ENCODE data around the gene PLEKHA7.
A peak's percentile ranks its signal among the peaks of the same experiment; 100 is the strongest.

The PLEKHA7 gene

DNA sequence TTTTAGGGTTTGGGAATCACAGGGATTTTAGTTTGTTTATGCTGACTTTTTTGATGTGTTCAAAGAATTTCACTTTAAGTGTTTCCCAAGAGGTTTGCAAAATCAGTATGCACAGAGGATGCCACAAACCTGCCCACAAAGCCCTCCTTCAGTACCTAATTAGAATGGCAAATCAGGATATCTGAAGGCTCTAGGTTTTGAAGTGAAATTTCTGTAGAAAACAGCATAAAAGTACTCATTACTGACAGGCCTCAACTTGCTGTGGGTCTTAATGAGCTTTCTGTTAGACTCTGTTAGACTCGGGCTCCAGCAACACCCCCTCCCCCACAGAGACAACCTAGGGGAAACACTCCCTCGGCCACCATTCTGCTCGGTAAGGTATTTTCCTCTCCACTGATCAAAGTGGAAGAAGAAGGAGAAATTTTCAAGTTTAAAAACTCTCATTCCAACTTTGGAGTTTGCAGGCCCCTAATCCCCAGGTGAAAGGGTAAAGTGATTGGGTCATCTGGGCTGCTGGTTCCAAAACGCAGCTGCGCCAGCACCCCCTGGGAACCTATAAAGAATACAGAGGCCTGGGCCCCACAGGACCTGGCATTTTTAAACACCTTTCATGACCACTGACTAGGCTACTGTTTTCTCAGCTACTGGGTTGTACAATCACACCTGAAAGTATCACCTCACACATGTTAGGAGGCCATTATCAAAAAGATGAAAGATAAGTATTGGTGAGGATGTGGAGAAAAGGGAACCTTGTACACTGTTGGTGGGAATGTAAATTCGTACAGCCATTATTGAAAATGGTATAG, 67.5 kb downstream of the PLEKHA7 start:
- H3K36me3 Mint-ChIP-seq = no peaks in the 10 kb centered on the region
- no peaks in the 10 kb centered on the region for H3K27me3 Mint-ChIP-seq
- H3K4me3 Mint-ChIP-seq = peak overlapping the region; percentile 65
- peak; percentile 91 for ATAC-seq
- H3K9me3 Mint-ChIP-seq = no peaks in the 10 kb centered on the region
- peak overlapping the region; percentile 68 for H3K27ac Mint-ChIP-seq
- peaks cover 22% of the 10 kb centered on the region for H3K4me1 Mint-ChIP-seq

- no peaks in the 10 kb centered on the region for H3K27me3 Mint-ChIP-seq
- peak; percentile 85 for ATAC-seq
- H3K36me3 Mint-ChIP-seq = no peaks in the 10 kb centered on the region
- H3K27ac Mint-ChIP-seq = peak overlapping the region; percentile 68
- H3K4me1 Mint-ChIP-seq = peaks cover 22% of the 10 kb centered on the region
- H3K4me3 Mint-ChIP-seq = peak overlapping the region; percentile 65
- no peaks in the 10 kb centered on the region for H3K9me3 Mint-ChIP-seq
Measured at GRCh38 chr11:16945671-16946469, 68.3 kb downstream of the PLEKHA7 start.

- Mint-ChIP-seq H3K27me3 (no peaks in the 10 kb centered on the region), H3K36me3 (no peaks in the 10 kb centered on the region), H3K4me3 (no peak overlapping the region), H3K9me3 (no peaks in the 10 kb centered on the region), H3K27ac (no peak overlapping the region), H3K4me1 (peaks cover 22% of the 10 kb centered on the region)
- no peak for ATAC-seq
Measured at GRCh38 chr11:16942911-16943310, 71.3 kb downstream of the PLEKHA7 start.

- no peak for ATAC-seq
- no peak overlapping the region for H3K27ac Mint-ChIP-seq
- H3K36me3 Mint-ChIP-seq = no peaks in the 10 kb centered on the region
- H3K9me3 Mint-ChIP-seq = no peaks in the 10 kb centered on the region
- peaks cover 21% of the 10 kb centered on the region for H3K4me1 Mint-ChIP-seq
- H3K4me3 Mint-ChIP-seq = no peak overlapping the region
- no peaks in the 10 kb centered on the region for H3K27me3 Mint-ChIP-seq
Measured at GRCh38 chr11:16942342-16942741, 71.9 kb downstream of the PLEKHA7 start.

- H3K4me3 Mint-ChIP-seq = no peak overlapping the region
- no peaks in the 10 kb centered on the region for H3K27me3 Mint-ChIP-seq
- ATAC-seq = no peak
- peaks cover 17% of the 10 kb centered on the region for H3K4me1 Mint-ChIP-seq
- no peak overlapping the region for H3K27ac Mint-ChIP-seq
- H3K9me3 Mint-ChIP-seq = no peaks in the 10 kb centered on the region
- no peaks in the 10 kb centered on the region for H3K36me3 Mint-ChIP-seq
Measured at GRCh38 chr11:16941935-16942334, 72.3 kb downstream of the PLEKHA7 start.

DNA sequence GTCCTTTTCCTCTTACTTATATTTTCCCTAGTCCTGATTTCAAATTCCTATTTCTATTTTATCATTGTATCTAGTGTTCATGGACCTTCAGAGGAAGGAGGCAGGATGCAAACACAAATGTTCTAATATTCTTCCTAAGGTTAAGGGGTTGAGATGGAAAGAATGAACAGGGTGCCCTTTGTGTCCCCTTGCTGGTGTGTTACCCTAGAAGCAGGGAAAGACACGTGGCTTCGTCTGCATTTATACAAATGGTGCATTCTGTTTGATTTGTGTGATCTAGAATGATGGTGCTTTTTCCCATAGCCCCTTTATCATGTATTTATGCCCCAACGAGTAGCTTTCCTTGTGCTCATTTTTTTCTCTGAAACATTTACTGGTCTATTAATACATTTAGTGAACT, 76.2 kb downstream of the PLEKHA7 start:
- Mint-ChIP-seq H3K27ac (no peak overlapping the region), H3K36me3 (no peaks in the 10 kb centered on the region), H3K9me3 (no peaks in the 10 kb centered on the region), H3K27me3 (no peaks in the 10 kb centered on the region), H3K4me1 (peaks cover 5% of the 10 kb centered on the region), H3K4me3 (no peak overlapping the region)
- no peak for ATAC-seq

DNA sequence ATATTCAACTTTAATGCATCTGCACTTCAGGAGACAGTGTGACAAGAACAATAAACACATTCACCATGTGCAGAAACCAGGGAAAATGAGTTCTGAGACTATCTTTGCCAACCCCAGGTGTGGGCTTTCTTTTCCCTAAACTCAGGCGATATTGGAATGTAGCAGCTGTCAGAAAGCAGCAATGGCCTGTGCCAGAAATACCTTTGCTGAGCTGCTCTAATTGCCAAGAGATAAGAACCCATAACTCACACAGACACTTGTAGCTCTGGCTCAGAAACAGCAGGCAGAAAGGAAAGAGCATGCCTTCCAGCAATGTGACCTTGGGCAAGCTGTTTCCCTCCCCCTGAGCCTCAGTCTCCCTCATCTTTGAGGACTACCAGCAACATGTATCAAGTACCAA, 77.6 kb downstream of the PLEKHA7 start:
- Mint-ChIP-seq H3K4me1 (peaks cover 5% of the 10 kb centered on the region), H3K27me3 (no peaks in the 10 kb centered on the region), H3K36me3 (no peaks in the 10 kb centered on the region), H3K9me3 (no peaks in the 10 kb centered on the region), H3K4me3 (no peak overlapping the region), H3K27ac (no peak overlapping the region)
- no peak for ATAC-seq

DNA sequence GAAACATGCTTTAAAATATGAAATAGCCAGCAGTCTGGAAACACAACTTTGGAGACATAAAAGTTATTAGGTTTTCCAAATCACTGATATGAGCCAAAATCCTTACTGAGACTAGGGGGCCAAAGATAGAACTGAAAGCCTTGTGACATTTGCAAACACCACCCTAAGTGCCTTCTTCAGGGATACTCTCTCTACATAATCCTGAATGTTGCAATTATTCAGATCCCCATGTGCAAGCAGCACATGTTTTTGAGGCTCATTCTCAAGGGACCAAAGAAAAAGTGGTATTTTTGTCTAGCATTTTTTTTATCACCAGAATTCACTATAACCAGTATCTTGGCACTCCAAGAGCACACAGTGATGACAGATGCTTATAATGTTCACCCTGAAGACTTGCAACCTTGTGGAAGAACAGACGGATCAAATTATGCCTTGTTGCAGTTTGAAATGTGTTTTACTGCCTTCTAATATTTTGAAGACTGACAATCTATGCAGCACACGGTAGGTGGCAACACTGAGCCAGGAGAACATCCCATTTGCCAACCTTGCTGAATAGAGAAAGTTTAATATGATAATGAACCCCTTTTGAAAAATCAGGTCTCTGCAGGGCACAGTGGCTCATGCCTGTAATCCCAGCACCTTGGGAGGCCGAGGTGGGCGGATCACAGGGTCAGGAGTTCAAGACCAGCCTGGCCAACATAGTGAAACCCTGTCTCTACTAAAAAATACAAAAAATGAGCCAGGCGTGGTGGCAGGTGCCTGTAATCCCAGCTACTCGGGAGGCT, 78.5 kb downstream of the PLEKHA7 start:
- no peak for ATAC-seq

GRCh38 chr11:16933756-16934603, 80.2 kb downstream of the PLEKHA7 start:
- no peaks in the 10 kb centered on the region for H3K36me3 Mint-ChIP-seq
- H3K9me3 Mint-ChIP-seq = no peaks in the 10 kb centered on the region
- H3K27ac Mint-ChIP-seq = no peak overlapping the region
- H3K27me3 Mint-ChIP-seq = no peaks in the 10 kb centered on the region
- H3K4me3 Mint-ChIP-seq = no peak overlapping the region
- H3K4me1 Mint-ChIP-seq = peaks cover 5% of the 10 kb centered on the region
- ATAC-seq = no peak

More for the DNA sequence above, 78.5 kb downstream of the PLEKHA7 start:
- H3K4me3 Mint-ChIP-seq = no peak overlapping the region
- H3K36me3 Mint-ChIP-seq = no peaks in the 10 kb centered on the region
- H3K4me1 Mint-ChIP-seq = peaks cover 5% of the 10 kb centered on the region
- no peak overlapping the region for H3K27ac Mint-ChIP-seq
- no peaks in the 10 kb centered on the region for H3K9me3 Mint-ChIP-seq
- H3K27me3 Mint-ChIP-seq = no peaks in the 10 kb centered on the region

DNA sequence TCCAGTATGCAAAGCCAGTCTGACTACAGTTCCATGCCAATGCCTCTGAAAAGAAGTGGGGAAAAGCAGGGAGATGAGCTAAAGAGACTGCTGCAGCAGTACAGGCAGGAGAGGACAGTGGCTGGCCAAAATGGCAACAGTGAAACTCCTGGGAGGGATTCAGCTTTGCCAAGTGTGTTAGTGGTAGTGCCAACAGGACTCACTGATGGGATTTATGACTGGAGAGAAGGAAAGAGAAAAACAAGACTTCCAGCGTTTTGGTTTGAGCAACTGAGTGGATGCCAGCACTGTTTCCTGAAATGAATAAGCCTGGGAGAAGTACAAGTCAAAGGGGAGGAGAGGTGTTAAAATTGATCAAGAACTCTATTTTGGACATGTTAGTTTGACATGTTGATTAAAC, 80.9 kb downstream of the PLEKHA7 start:
- Mint-ChIP-seq H3K4me3 (no peak overlapping the region), H3K36me3 (no peaks in the 10 kb centered on the region), H3K9me3 (no peaks in the 10 kb centered on the region), H3K27ac (no peak overlapping the region), H3K27me3 (no peaks in the 10 kb centered on the region), H3K4me1 (peaks cover 5% of the 10 kb centered on the region)
- ATAC-seq = no peak

DNA sequence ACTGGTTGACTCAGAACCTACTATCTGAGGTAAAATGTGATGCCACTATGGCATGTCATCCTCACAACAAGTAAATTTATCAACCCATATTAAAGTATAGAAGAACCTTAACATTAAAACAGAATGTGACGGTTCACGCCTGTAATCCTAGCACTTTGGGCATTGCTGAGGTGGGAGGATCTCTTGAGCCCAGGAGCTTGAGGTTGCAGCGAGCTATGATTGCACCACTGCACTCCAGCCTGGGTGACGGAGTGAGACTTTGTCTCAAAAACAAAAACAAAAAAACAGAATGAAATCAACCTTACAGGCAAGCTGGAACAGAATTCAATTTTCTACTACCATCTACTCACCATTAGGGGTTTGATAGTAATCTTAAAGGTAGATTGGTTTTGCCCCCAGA, 86.2 kb downstream of the PLEKHA7 start:
- peaks cover 9% of the 10 kb centered on the region for H3K27me3 Mint-ChIP-seq
- H3K36me3 Mint-ChIP-seq = peaks cover 12% of the 10 kb centered on the region
- H3K4me3 Mint-ChIP-seq = no peak overlapping the region
- peaks cover 31% of the 10 kb centered on the region for H3K4me1 Mint-ChIP-seq
- H3K9me3 Mint-ChIP-seq = no peaks in the 10 kb centered on the region
- H3K27ac Mint-ChIP-seq = no peak overlapping the region
- ATAC-seq = no peak

DNA sequence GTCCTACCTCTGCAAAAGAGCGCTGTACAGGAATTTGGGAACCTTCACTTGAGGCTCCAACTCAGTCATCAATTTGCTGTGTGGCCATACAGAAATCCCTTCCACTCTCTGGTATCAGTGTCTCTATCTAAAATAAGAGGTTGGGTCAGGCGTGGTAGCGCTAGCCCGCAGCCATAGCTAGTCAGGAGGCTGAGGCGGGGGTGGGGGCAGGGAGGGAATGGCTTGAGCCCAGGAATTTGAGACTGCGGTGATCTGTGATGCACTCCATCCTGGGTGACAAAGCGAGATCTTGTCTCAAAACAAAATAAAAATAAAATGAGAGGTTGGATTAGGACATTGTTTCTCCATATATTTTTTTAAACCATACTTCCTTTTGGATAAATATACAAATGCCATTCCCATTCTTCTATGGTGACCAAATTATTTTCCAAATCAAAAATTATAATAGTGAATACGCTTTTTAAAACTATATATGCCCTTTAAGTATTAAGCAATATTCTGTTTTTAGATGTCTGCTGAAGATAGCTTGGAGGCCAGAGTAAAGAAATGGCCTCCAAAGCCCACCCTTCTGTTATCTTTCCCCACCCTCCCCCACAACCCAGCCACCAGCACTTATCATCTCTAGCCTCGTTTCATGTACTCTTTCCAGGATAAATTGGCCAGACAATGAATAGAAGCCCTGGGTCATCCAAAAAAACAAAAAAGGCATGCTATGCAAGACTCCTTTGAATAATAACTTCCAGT, 87.2 kb downstream of the PLEKHA7 start:
- H3K27me3 Mint-ChIP-seq = peaks cover 9% of the 10 kb centered on the region
- peaks cover 18% of the 10 kb centered on the region for H3K36me3 Mint-ChIP-seq
- ATAC-seq = no peak
- H3K9me3 Mint-ChIP-seq = no peaks in the 10 kb centered on the region
- no peak overlapping the region for H3K4me3 Mint-ChIP-seq
- peaks cover 41% of the 10 kb centered on the region for H3K4me1 Mint-ChIP-seq
- H3K27ac Mint-ChIP-seq = no peak overlapping the region

DNA sequence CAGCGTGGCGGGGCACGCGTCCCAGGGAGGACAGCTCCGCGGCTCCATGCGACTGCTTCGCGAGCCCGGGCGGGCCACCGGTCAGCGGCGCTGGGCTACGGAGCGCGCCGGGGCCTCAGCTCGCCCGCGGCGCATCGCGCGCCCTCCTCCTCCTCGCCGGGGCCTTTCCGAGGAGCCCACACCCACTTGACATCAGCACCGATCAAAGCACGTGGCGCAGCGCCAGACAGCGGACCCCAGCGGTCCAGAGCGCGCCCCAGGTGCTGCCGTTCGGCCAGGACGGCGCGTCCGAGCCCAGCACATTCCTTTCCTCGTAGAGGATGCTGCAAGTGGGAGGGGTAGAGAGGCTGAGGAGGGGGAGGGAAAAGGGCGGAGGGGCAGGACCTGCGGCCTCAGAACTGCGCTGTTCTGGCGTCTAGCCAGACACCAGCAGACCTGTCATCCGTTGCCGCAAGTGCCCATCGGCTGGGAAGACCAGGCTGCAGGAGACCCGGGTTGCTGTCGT, 88.6 kb downstream of the PLEKHA7 start:
- Mint-ChIP-seq H3K27me3 (peaks cover 9% of the 10 kb centered on the region), H3K9me3 (no peaks in the 10 kb centered on the region), H3K4me1 (peaks cover 41% of the 10 kb centered on the region), H3K27ac (peak overlapping the region; percentile 89), H3K4me3 (peak overlapping the region; percentile 95), H3K36me3 (peaks cover 20% of the 10 kb centered on the region)
- ATAC-seq = peak; percentile 63
